ENCODE data around the gene PPP1R16B.
A peak's percentile ranks its signal among the peaks of the same experiment; 100 is the strongest.

Gene PPP1R16B

DNA sequence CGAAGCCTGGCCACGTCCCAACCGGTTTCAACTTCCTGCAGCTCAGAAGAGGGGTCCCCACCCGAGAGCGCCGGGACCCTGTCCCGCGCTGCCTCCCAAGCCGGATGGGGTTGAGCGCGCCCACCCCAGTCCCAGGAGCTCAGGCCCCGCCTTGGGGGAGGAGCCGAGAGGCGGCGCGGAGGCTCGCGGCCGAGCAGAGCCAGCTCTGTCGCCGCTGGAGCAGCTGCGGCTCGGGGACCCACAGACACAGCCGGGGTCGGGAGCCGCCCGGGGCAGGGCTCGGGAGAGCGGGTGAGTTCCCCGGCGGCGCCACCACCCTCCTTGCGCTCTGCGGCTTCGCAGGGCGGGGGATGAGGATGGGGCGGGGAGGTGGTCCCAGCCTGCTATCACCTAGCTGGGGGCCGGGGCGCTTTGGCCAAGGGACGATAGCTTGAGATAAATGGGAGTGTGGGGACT lies at the start of gene PPP1R16B:
PPP1R16B (plus strand) TSS at position 196 of the 456 bp plus-strand sequence. CDS start 30,229 bp downstream, outside the sequence.
- H3K27me3 Mint-ChIP-seq, result no peaks in the 10 kb centered on the region
- no peaks in the 10 kb centered on the region for H3K9me3 Mint-ChIP-seq
- DNase-seq, result peak; percentile 88
- H3K4me1 Mint-ChIP-seq (ENCODE audit: low read depth), result peaks cover 55% of the 10 kb centered on the region
- H3K27ac Mint-ChIP-seq, result peak within 1 kb of the TSS; percentile 95
- peaks cover 47% of the 10 kb centered on the region for H3K36me3 Mint-ChIP-seq (ENCODE audit: low read depth)
- H3K4me3 Mint-ChIP-seq, result peak within 1 kb of the TSS; percentile 93

DNA sequence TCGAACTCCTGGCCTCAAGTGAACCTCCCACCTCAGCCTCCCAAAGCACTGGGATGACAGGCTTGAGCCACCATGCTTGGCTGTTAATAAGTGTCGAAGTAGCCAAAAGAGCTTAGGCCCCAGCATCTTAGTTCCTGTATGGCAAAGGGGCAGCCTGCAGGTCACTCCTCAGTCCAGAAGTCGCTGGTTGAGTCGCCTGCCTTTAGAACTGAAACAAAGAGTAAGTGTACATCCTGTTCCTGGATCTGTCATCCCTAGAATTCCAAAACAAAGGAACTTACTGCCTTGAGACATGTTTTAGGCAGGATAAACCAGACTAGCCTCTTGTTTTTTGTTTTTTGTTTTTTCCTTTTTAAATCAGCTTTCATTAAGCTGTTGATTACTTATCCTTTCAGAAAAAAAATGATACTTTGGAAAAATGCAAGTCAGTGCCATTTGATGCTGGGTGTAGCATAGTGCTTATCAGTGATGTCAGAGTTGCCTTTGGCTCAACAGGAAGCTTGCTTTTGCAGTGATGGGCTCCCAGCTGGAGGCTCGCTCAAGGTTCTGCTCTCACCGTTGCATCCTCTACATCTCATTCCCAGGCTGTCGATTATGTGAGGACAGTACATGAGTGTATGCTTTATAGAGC lies 48.2 kb upstream of the PPP1R16B start:
- Mint-ChIP-seq H3K9me3 (no peaks in the 10 kb centered on the region), H3K27ac (no peak overlapping the region), H3K4me3 (no peak overlapping the region), H3K4me1 (ENCODE audit: low read depth) (no peaks in the 10 kb centered on the region), H3K36me3 (ENCODE audit: low read depth) (peaks cover 94% of the 10 kb centered on the region), H3K27me3 (no peaks in the 10 kb centered on the region)
- no peak for DNase-seq

DNA sequence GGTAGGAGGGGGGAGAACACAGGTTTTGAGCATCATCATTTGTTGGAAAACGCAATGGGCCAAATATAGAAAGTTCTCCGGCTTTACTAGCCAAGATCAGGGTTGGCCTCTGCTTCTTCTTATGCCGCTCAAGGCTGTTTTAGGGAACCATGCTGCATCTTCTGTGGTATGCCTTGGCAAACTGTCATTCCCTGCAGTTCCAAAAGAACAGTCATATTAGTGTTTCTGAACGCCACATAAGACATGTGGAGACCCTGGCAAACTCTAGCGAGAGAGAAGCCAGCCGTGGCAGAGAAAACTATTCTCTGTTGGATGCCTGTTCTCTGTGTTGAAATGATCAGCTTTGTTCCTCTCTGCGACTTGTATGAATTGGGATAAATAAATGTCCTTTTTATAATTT lies 46.4 kb upstream of the PPP1R16B start:
- H3K4me1 Mint-ChIP-seq (ENCODE audit: low read depth), result peaks cover 15% of the 10 kb centered on the region
- no peak overlapping the region for H3K4me3 Mint-ChIP-seq
- H3K9me3 Mint-ChIP-seq, result no peaks in the 10 kb centered on the region
- no peak overlapping the region for H3K27ac Mint-ChIP-seq
- no peaks in the 10 kb centered on the region for H3K27me3 Mint-ChIP-seq
- H3K36me3 Mint-ChIP-seq (ENCODE audit: low read depth), result peaks cover 94% of the 10 kb centered on the region
- DNase-seq, result no peak

DNA sequence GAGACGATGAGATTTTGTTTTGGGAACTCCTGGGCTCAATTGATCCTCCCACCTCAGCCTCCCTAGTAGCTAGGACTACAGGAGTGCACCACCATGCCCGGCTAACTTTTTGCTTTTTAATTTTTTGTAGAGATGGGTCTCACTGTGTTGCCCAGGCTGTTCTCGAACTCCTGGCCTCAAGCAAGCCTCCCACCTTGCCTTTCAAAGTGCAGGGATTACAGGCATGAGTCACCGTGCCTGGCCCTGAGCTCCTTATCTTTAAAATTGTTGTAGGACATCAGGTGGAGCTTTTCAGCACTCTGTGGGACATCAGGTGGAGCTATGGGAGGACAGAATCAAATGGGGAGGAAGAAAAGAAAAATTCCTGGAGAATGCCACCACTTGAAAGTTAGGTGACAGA lies 44.5 kb upstream of the PPP1R16B start:
- Mint-ChIP-seq H3K4me3 (no peak overlapping the region), H3K36me3 (ENCODE audit: low read depth) (peaks cover 93% of the 10 kb centered on the region), H3K9me3 (no peaks in the 10 kb centered on the region), H3K27ac (no peak overlapping the region), H3K4me1 (ENCODE audit: low read depth) (peaks cover 31% of the 10 kb centered on the region), H3K27me3 (no peaks in the 10 kb centered on the region)
- DNase-seq, result no peak

DNA sequence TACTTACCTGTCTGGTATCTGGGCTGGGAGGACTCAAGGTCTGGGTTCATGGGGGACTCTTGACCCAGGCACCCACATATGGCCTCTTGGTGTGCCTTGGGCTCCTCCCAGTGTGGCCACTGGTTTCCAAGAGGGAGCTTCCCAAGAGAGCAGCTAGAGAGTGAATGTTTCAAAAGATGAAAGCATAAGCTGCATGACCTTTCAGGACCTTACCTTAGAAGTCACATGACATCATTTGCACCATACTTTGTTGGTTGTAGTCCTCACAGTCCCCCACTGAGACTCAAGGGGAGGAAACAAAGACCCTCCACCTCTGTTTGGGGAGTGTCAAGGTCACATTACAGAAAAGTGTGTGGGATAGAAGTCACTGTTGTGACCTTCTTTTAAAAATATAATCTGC lies 43.3 kb upstream of the PPP1R16B start:
- no peaks in the 10 kb centered on the region for H3K9me3 Mint-ChIP-seq
- peaks cover 31% of the 10 kb centered on the region for H3K4me1 Mint-ChIP-seq (ENCODE audit: low read depth)
- no peak for DNase-seq
- H3K36me3 Mint-ChIP-seq (ENCODE audit: low read depth), result peaks cover 93% of the 10 kb centered on the region
- H3K27ac Mint-ChIP-seq, result peak overlapping the region; percentile 41
- no peaks in the 10 kb centered on the region for H3K27me3 Mint-ChIP-seq
- no peak overlapping the region for H3K4me3 Mint-ChIP-seq

DNA sequence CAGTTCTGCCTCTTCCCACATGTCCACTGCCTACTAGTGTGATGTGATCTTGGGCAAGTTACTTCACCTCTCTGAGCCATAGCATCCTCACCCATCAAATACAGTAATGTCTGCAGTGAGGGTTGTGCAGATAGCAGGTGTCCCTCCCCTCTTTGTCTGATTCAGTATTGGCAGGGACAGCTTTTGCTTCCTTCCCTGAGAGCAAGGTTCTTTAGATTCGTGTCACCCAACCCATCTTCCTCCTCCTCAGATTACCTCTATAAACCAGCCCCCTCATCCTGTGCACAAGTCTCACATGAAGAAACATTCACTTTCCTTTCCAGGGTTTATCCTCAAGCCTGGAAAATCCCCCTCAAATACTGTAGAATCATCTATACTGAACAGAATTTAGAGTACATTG lies 41.9 kb upstream of the PPP1R16B start:
- Mint-ChIP-seq H3K36me3 (ENCODE audit: low read depth) (peaks cover 94% of the 10 kb centered on the region), H3K4me1 (ENCODE audit: low read depth) (peaks cover 31% of the 10 kb centered on the region), H3K9me3 (no peaks in the 10 kb centered on the region), H3K27me3 (no peaks in the 10 kb centered on the region), H3K27ac (peak overlapping the region; percentile 27), H3K4me3 (no peak overlapping the region)
- no peak for DNase-seq

DNA sequence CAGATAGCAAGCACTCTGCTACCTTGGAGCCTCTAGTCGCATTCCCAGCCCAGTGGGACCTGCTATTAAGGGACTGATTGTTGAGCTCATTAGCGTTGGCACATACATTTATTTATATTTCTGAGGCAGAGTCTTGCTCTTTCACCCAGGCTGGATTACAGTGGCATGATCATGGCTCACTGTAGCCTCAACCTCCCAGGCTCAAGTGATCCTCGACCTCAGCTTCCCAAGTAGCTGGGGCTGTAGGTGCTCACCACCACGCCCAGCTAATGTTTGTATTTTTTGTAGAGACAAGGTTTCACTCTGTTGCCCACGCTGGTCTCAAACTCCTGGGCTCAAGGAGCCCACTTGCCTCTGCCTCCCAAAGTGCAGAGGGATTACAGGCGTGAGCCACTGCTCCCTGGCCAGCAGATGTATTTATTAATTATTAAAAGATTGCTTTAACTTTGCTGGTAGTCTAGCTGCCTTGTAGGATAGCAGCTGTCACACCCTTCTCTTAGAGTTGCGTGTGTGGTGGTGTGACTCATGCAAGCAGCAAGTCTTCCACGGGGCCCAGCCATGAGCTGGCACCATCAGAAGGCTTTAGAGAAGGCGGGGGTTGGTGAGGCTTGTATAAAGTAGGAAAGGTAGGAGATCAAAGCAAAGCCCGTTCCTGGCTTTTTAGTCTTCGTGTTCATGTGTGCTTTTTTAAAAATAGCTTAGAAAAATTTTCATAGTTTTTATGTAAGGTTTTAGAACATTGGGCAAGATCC lies 40.8 kb upstream of the PPP1R16B start:
- peak; percentile 56 for DNase-seq
- no peaks in the 10 kb centered on the region for H3K9me3 Mint-ChIP-seq
- no peaks in the 10 kb centered on the region for H3K27me3 Mint-ChIP-seq
- no peak overlapping the region for H3K4me3 Mint-ChIP-seq
- H3K4me1 Mint-ChIP-seq (ENCODE audit: low read depth), result peaks cover 31% of the 10 kb centered on the region
- peaks cover 95% of the 10 kb centered on the region for H3K36me3 Mint-ChIP-seq (ENCODE audit: low read depth)
- peak overlapping the region; percentile 61 for H3K27ac Mint-ChIP-seq

DNA sequence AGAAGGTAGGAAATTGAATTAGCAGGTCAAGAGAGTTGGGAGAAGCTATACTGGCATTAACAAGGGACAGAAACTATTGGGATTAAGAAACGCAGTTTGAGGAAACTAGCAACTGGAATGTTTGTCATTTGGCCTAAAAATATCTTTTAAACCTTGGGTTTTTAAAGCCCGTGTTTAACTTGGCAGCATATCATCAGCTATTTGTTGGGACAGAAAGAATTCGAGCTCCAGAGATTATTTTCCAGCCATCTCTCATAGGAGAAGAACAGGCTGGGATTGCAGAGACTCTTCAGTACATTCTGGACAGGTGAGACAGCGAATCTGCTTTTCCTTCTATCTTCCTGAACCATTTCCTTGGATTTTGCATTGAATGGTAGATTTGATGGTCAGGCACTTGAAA lies 39.4 kb upstream of the PPP1R16B start:
- Mint-ChIP-seq H3K27me3 (no peaks in the 10 kb centered on the region), H3K36me3 (ENCODE audit: low read depth) (peaks cover 94% of the 10 kb centered on the region)
- DNase-seq, result no peak

DNA sequence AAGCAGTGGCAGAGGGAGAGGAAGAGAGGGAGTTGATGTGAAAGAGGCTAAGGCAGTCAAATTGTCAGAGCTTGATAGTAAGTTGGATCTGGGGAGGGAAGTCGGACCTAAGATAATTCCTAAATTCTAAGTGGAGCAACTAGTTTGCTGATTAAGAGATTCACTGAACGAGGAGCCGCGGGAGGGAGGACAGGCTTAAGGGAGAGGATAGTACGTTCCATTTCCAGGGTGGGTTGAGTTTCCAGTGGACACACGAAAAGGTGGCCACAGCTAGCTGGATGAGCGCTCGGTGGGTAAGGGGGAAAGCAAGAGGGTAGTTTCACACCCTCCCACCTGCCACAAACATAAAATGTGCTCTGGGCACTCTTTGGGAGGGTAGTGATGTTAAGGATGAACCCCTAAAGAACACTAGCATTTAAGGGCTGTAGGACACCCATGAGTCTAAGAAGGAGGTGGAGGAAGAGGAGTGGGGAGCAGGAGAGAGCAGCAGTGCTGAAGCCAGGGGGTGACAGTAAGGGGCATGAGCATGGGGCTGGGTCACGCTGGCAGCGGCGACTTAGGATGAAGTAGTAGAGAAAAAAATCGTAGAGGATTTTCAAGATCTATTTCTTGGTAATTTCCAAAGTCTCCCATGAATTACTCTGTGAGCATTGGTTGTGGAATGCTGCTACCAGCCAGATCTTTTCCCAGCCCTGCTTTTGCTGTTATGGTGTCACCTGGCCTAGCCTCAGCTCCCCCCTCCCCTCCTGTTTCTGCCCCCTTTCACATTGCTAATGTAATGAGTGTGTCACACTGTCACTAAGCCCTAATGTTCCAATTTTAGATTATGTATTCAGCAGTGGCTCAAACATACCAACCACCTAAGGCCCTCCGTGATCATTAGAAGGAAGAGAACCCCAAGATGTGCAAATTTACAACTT lies 35.9 kb upstream of the PPP1R16B start:
- no peak for DNase-seq
- H3K4me3 Mint-ChIP-seq, result no peak overlapping the region
- H3K36me3 Mint-ChIP-seq (ENCODE audit: low read depth), result peaks cover 95% of the 10 kb centered on the region
- no peaks in the 10 kb centered on the region for H3K9me3 Mint-ChIP-seq
- no peaks in the 10 kb centered on the region for H3K27me3 Mint-ChIP-seq
- H3K4me1 Mint-ChIP-seq (ENCODE audit: low read depth), result peaks cover 10% of the 10 kb centered on the region
- peak overlapping the region; percentile 9 for H3K27ac Mint-ChIP-seq

More for the DNA sequence above, 39.4 kb upstream of the PPP1R16B start:
- Mint-ChIP-seq H3K9me3 (no peaks in the 10 kb centered on the region), H3K4me1 (ENCODE audit: low read depth) (peaks cover 31% of the 10 kb centered on the region), H3K27ac (peak overlapping the region; percentile 9), H3K4me3 (no peak overlapping the region)

DNA sequence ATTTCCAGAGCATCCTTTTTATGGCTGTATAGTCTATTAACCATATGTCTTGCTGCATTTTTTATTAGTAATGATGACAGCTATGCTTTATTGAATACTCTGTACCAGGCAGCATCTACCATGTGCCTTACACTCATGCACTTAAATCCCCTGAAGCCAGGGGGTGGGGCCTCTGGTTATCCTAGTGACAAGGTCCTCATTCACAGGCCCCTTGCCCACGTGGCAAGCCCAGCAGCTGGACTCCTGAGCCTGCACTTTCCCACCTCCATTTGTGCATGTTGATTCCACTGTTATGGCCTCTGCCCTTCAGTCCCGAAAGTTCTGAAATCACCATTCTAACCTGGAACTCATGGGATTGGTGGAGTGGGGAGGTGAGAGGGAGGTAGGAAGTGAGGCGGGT lies 35.0 kb upstream of the PPP1R16B start:
- no peak for DNase-seq
- H3K36me3 Mint-ChIP-seq (ENCODE audit: low read depth), result peaks cover 96% of the 10 kb centered on the region
- no peak overlapping the region for H3K27ac Mint-ChIP-seq
- H3K9me3 Mint-ChIP-seq, result no peaks in the 10 kb centered on the region
- no peaks in the 10 kb centered on the region for H3K27me3 Mint-ChIP-seq
- peaks cover 1% of the 10 kb centered on the region for H3K4me1 Mint-ChIP-seq (ENCODE audit: low read depth)
- H3K4me3 Mint-ChIP-seq, result no peak overlapping the region

DNA sequence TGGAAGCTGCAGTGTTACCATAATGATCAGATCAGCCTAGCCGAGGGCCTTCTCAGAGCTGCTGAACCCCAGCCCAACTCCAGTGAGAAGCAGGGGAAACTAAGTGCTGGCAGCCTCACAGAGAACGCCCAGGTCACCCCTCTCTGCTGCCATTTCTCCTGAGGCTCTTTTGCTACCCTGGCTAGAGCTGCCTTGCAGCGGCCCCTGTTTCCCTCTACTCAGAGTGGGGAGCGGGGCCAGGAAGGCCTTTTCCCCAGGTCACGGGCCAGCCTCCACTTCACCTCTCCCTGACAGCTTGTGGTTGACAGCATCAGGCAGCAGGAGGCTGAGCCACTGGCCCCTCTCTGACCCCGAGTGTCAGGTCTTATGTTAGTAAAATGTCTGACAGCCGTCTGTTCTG lies 34.5 kb upstream of the PPP1R16B start:
- H3K27ac Mint-ChIP-seq, result no peak overlapping the region
- H3K4me3 Mint-ChIP-seq, result no peak overlapping the region
- H3K27me3 Mint-ChIP-seq, result no peaks in the 10 kb centered on the region
- H3K9me3 Mint-ChIP-seq, result no peaks in the 10 kb centered on the region
- DNase-seq, result no peak
- H3K36me3 Mint-ChIP-seq (ENCODE audit: low read depth), result peaks cover 96% of the 10 kb centered on the region
- H3K4me1 Mint-ChIP-seq (ENCODE audit: low read depth), result no peaks in the 10 kb centered on the region

DNA sequence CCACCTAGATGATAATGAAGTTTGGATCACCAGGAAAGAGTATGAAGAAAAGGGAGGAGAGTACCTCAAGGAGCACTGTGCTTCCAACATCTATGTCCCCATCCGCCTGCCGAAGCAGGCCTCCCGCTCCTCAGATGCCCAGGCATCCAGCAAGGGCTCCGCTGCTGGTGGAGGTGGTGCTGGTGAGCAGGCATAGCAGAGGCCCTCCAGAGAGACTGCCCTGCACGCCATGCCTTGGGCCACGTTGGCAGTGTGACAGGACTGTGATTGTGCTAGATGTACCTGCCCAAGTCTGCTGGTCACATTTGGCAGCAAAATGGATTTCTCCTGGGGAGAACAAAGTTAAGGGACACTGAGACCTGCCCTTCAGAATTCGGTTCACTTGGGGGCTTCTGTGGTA lies 33.9 kb upstream of the PPP1R16B start:
- Mint-ChIP-seq H3K27me3 (no peaks in the 10 kb centered on the region), H3K36me3 (ENCODE audit: low read depth) (peaks cover 96% of the 10 kb centered on the region), H3K9me3 (no peaks in the 10 kb centered on the region), H3K4me3 (no peak overlapping the region), H3K4me1 (ENCODE audit: low read depth) (no peaks in the 10 kb centered on the region), H3K27ac (no peak overlapping the region)
- DNase-seq, result no peak

DNA sequence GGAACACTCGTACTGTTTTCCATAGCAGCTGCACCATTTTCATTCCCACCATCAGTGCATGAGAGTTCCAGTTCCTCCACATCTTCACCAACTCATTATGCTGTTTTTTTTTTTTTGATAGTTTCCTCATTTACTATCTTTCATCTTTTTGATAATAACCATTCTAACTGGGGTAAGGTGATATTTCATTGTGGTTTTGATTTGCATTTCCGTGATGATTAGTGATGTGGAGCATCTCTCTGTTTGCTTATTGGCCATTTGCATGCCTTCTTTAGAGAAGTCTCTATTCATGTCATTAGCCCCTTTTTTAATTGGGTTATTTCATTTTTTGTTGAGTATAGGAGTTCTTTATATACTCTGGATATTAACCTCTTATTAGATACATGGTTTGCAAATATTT lies 31.3 kb upstream of the PPP1R16B start:
- peaks cover 81% of the 10 kb centered on the region for H3K36me3 Mint-ChIP-seq (ENCODE audit: low read depth)
- no peaks in the 10 kb centered on the region for H3K27me3 Mint-ChIP-seq
- DNase-seq, result no peak
- H3K4me1 Mint-ChIP-seq (ENCODE audit: low read depth), result peaks cover 3% of the 10 kb centered on the region
- no peak overlapping the region for H3K27ac Mint-ChIP-seq
- H3K9me3 Mint-ChIP-seq, result no peaks in the 10 kb centered on the region
- no peak overlapping the region for H3K4me3 Mint-ChIP-seq

DNA sequence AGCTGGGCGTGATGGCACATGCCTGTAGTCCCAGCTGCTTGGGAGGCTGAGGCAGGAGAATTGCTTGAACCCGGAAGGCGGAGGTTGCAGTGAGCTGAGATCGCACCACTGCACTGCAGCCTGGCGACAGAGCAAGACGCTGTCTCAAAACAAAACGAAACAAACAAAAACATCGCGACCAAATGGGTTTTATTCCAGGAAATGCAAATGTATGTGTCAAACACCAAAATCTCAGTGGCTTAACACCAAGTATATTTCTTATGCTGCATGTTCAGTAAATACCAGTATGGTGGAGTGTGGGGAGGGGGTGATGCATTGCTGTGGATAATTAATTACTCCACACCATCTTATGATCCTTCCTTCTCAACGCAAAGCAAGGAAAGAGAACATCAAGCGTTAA lies 29.1 kb upstream of the PPP1R16B start:
- no peak overlapping the region for H3K27ac Mint-ChIP-seq
- no peak overlapping the region for H3K4me3 Mint-ChIP-seq
- H3K36me3 Mint-ChIP-seq (ENCODE audit: low read depth), result peaks cover 60% of the 10 kb centered on the region
- no peaks in the 10 kb centered on the region for H3K9me3 Mint-ChIP-seq
- no peaks in the 10 kb centered on the region for H3K27me3 Mint-ChIP-seq
- no peak for DNase-seq
- H3K4me1 Mint-ChIP-seq (ENCODE audit: low read depth), result peaks cover 11% of the 10 kb centered on the region

All from activated T-cell treated with anti-CD3 and anti-CD28 coated beads, Interleukin-2, amount 50 U/mL, for 24 hours (primary cell).